ENCODE data around the gene LONRF3.

The LONRF3 gene

DNA sequence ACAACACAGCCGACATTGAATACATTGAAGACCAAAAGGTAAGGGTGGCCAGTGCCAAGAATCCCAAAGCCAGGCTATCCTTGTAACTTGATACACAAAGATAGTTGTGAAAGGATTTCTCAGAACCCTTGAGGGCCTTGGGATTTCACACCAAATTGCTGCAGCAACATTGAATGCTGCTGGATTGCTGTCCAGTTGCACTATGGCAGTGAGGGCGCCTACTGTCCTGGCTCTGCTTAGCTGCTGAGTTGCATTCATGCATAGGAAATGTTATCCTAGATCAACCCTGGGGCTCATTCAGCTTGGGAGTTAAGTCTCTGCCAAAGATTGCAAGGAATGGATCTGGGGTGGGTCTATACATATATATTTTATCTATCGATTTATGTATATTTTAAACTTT, 38.7 kb downstream of the LONRF3 start:
- TF ChIP-seq ZNF223 (tag by site-specific recombination; IDR thresholded peaks at IDR 0.05) (no peak), TRIM28 (IDR thresholded peaks at IDR 0.05; ENCODE audit: borderline replicate concordance, low read length) (no peak), GLI4 (tag by site-specific recombination; IDR thresholded peaks at IDR 0.05) (no peak), ZSCAN30 (tag by site-specific recombination; IDR thresholded peaks at IDR 0.05) (no peak), ZNF747 (tag by site-specific recombination; IDR thresholded peaks at IDR 0.05) (no peak), ZNF132 (tag by site-specific recombination; IDR thresholded peaks at IDR 0.05; ENCODE audit: borderline replicate concordance) (no peak), ZNF19 (tag by site-specific recombination; IDR thresholded peaks at IDR 0.05; ENCODE audit: low read depth) (no peak), KLF1 (tag by site-specific recombination; IDR thresholded peaks at IDR 0.05) (no peak), ZNF366 (tag by site-specific recombination; conservative IDR thresholded peaks at IDR 0.05) (no peak), ZNF433 (tag by site-specific recombination; IDR thresholded peaks at IDR 0.05; ENCODE audit: low read depth) (no peak), ZNF549 (tag by site-specific recombination; IDR thresholded peaks at IDR 0.05) (no peak), ZNF274 (IDR thresholded peaks at IDR 0.05; ENCODE audit: low read length) (no peak), ZNF274 (tag by site-specific recombination; IDR thresholded peaks at IDR 0.05; ENCODE audit: borderline replicate concordance) (no peak)
- TF ChIP-seq, protein P1, sequence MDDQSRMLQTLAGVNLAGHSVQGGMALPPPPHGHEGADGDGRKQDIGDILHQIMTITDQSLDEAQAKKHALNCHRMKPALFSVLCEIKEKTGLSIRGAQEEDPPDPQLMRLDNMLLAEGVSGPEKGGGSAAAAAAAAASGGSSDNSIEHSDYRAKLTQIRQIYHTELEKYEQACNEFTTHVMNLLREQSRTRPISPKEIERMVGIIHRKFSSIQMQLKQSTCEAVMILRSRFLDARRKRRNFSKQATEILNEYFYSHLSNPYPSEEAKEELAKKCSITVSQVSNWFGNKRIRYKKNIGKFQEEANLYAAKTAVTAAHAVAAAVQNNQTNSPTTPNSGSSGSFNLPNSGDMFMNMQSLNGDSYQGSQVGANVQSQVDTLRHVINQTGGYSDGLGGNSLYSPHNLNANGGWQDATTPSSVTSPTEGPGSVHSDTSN (CRISPR knock-in tag; IDR thresholded peaks at IDR 0.05), result no peak
- TF ChIP-seq, protein P2, sequence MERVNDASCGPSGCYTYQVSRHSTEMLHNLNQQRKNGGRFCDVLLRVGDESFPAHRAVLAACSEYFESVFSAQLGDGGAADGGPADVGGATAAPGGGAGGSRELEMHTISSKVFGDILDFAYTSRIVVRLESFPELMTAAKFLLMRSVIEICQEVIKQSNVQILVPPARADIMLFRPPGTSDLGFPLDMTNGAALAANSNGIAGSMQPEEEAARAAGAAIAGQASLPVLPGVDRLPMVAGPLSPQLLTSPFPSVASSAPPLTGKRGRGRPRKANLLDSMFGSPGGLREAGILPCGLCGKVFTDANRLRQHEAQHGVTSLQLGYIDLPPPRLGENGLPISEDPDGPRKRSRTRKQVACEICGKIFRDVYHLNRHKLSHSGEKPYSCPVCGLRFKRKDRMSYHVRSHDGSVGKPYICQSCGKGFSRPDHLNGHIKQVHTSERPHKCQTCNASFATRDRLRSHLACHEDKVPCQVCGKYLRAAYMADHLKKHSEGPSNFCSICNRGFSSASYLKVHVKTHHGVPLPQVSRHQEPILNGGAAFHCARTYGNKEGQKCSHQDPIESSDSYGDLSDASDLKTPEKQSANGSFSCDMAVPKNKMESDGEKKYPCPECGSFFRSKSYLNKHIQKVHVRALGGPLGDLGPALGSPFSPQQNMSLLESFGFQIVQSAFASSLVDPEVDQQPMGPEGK (tag by site-specific recombination; IDR thresholded peaks at IDR 0.05), result no peak
- TF ChIP-seq, protein P3, sequence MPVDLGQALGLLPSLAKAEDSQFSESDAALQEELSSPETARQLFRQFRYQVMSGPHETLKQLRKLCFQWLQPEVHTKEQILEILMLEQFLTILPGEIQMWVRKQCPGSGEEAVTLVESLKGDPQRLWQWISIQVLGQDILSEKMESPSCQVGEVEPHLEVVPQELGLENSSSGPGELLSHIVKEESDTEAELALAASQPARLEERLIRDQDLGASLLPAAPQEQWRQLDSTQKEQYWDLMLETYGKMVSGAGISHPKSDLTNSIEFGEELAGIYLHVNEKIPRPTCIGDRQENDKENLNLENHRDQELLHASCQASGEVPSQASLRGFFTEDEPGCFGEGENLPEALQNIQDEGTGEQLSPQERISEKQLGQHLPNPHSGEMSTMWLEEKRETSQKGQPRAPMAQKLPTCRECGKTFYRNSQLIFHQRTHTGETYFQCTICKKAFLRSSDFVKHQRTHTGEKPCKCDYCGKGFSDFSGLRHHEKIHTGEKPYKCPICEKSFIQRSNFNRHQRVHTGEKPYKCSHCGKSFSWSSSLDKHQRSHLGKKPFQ (tag by site-specific recombination; IDR thresholded peaks at IDR 0.05), result no peak
- TF ChIP-seq, protein P4, sequence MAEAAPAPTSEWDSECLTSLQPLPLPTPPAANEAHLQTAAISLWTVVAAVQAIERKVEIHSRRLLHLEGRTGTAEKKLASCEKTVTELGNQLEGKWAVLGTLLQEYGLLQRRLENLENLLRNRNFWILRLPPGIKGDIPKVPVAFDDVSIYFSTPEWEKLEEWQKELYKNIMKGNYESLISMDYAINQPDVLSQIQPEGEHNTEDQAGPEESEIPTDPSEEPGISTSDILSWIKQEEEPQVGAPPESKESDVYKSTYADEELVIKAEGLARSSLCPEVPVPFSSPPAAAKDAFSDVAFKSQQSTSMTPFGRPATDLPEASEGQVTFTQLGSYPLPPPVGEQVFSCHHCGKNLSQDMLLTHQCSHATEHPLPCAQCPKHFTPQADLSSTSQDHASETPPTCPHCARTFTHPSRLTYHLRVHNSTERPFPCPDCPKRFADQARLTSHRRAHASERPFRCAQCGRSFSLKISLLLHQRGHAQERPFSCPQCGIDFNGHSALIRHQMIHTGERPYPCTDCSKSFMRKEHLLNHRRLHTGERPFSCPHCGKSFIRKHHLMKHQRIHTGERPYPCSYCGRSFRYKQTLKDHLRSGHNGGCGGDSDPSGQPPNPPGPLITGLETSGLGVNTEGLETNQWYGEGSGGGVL (tag by site-specific recombination; IDR thresholded peaks at IDR 0.05), result no peak
- peaks cover 7 to 83% of the 10 kb centered on the region in 2 experiments for H3K36me3 ChIP-seq (ENCODE audit: control insufficient read depth in 2 of 2, insufficient read depth in 1 of 2, low read length in 2 of 2)

DNA sequence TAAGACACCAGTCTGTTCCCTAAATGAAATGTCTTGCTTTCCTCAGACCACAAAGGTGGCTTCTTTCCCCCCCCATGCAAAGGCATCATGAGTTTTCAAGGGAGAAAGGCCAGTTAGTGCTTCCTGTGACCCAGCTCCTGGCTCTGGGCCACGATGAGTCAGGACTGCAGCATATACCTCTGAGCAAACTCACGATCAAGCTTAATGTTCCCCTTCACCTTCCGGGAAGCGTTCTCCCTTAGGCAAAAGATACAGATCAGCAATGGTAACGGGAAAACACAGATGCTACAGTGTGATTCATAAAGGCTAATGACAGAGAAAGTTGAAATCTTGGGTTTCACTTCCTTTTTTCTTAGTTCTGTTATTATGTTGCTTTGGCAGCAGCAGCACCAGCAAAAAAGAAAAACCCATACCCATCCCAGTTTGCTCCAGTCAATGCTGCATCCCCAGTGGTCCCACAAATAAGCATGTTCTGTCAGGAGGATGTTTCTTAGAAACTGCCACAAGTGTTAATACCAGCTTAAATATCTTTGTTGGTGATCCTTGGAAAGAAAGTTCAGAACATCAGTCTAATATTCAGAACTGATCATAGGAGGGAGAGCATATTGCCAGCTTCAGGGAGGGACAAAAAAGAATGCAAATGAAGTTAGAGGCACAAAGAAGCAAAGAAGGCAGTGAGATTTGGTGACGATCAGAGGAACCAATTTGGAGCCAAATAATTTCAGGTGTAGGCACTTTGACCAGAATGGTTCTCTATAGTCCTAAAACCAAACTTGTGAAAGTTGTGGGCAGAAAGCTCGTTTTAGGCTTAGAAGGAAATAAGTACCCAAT, 41.2 kb downstream of the LONRF3 start:
- H3K36me3 ChIP-seq (ENCODE audit: control insufficient read depth in 2 of 2, insufficient read depth in 1 of 2, low read length in 2 of 2), result peaks cover 17 to 72% of the 10 kb centered on the region in 2 experiments
- TF ChIP-seq ZXDB (tag by site-specific recombination; IDR thresholded peaks at IDR 0.05), result no peak
- TF ChIP-seq ZNF23 (tag by site-specific recombination; IDR thresholded peaks at IDR 0.05; ENCODE audit: borderline replicate concordance), result no peak
- TF ChIP-seq ZNF791 (tag by site-specific recombination; IDR thresholded peaks at IDR 0.05), result no peak
- no peak for TF ChIP-seq ZNF350 (tag by site-specific recombination; IDR thresholded peaks at IDR 0.05)
- no peak for TF ChIP-seq ZEB2 (tag by site-specific recombination; IDR thresholded peaks at IDR 0.05)
- TF ChIP-seq ZNF121 (tag by site-specific recombination; IDR thresholded peaks at IDR 0.05), result no peak
- TF ChIP-seq, protein P1 (CRISPR knock-in tag; IDR thresholded peaks at IDR 0.05), result no peak
- ChIA-PET POLR2A (no interaction called here), CTCF (interaction anchor here (1.1 to 3.3 kb wide), 6 partner anchors 8 to 51 kb away, joined by 3 to 10 read pairs (median 7); no protein-coding TSS in a partner anchor)
- H3K27ac ChIP-seq (ENCODE audit: extremely low read depth, low read depth, low read length), result no peak overlapping the region
- no peaks in the 10 kb centered on the region for H3K9me3 ChIP-seq (ENCODE audit: control insufficient read depth, insufficient read depth, low read depth, low read length)
- no peaks in the 10 kb centered on the region for H3K4me1 ChIP-seq (ENCODE audit: control insufficient read depth, insufficient read depth, low read length)
- H3K4me3 ChIP-seq (ENCODE audit: low read depth, low read length), result no peak overlapping the region

More for the DNA sequence above, 38.7 kb downstream of the LONRF3 start:
- ChIA-PET CTCF (no interaction called here), POLR2A (no interaction called here)
- Histone ChIP-seq H3K9me3 (ENCODE audit: control insufficient read depth, insufficient read depth, low read depth, low read length) (no peaks in the 10 kb centered on the region), H3K27ac (ENCODE audit: extremely low read depth, low read depth, low read length) (no peak overlapping the region), H3K4me3 (ENCODE audit: low read depth, low read length) (no peak overlapping the region), H3K4me1 (ENCODE audit: control insufficient read depth, insufficient read depth, low read length) (no peaks in the 10 kb centered on the region)

Data from HEK293 (cell line).